ENCODE data around the gene JAKMIP3. TPM values are rescaled to one million over a fixed set of nuclear protein-coding genes. Genes with fewer than 3 reads are reported as not detected.

Gene JAKMIP3
- total RNA-seq, 1 experiment from 2014 or later = 0.64 TPM

GRCh38 chr10:132097609-132098377 lies 32.0 kb downstream of the JAKMIP3 start:
- DNase-seq (ENCODE audit: low spot score) = no peak

GRCh38 chr10:132098539-132099388 lies 33.0 kb downstream of the JAKMIP3 start:
- DNase-seq (ENCODE audit: low spot score) = peak; percentile 67

- DNase-seq (ENCODE audit: low spot score) = no peak
Observed at GRCh38 chr10:132099389-132100090, 33.8 kb downstream of the JAKMIP3 start.

GRCh38 chr10:132100091-132100481 lies 34.3 kb downstream of the JAKMIP3 start:
- DNase-seq (ENCODE audit: low spot score) = no peak

- DNase-seq (ENCODE audit: low spot score) = no peak
Observed at GRCh38 chr10:132100556-132101349, 35.0 kb downstream of the JAKMIP3 start.

- no peak for DNase-seq (ENCODE audit: low spot score)
Observed at GRCh38 chr10:132101529-132101928, 35.8 kb downstream of the JAKMIP3 start.

GRCh38 chr10:132102071-132102716 lies 36.4 kb downstream of the JAKMIP3 start:
- no peak for DNase-seq (ENCODE audit: low spot score)

GRCh38 chr10:132102717-132103110 lies 37.0 kb downstream of the JAKMIP3 start:
- no peak for DNase-seq (ENCODE audit: low spot score)

- no peak for DNase-seq (ENCODE audit: low spot score)
Observed at GRCh38 chr10:132103116-132103910, 37.6 kb downstream of the JAKMIP3 start.

- no peak for DNase-seq (ENCODE audit: low spot score)
Observed at GRCh38 chr10:132104062-132104461, 38.3 kb downstream of the JAKMIP3 start.

- DNase-seq (ENCODE audit: low spot score) = no peak
Observed at GRCh38 chr10:132104471-132105301, 38.9 kb downstream of the JAKMIP3 start.

GRCh38 chr10:132105302-132105995 lies 39.7 kb downstream of the JAKMIP3 start:
- DNase-seq (ENCODE audit: low spot score) = no peak

GRCh38 chr10:132106431-132106830 lies 40.7 kb downstream of the JAKMIP3 start:
- no peak for DNase-seq (ENCODE audit: low spot score)

- no peak for DNase-seq (ENCODE audit: low spot score)
Observed at GRCh38 chr10:132107186-132107948, 41.6 kb downstream of the JAKMIP3 start.

GRCh38 chr10:132107949-132108877 lies 42.5 kb downstream of the JAKMIP3 start:
- no peak for DNase-seq (ENCODE audit: low spot score)

GRCh38 chr10:132109341-132110110 lies 43.8 kb downstream of the JAKMIP3 start:
- no peak for DNase-seq (ENCODE audit: low spot score)

Data from A172 (cell line).